ENCODE results near the gene ASIC5. TPM values are rescaled to one million over a fixed set of nuclear protein-coding genes. Genes with fewer than 3 reads are reported as not detected.

ASIC5 gene
- total and polyA plus RNA-seq, 2 of the 4 experiments (the other 2 are of a cell fraction), result not detected

GRCh38 chr4:155889031-155889793 is 23.1 kb upstream of the ASIC5 start (continued):
- no peak for TF ChIP-seq CHD1 (IDR thresholded peaks at IDR 0.05; ENCODE audit: low read depth, low read length)

GRCh38 chr4:155887847-155888570 is 21.9 kb upstream of the ASIC5 start:
- ATAC-seq (ENCODE audit: low read depth) (no peak), DNase-seq (peak; percentile 9)
- no peak overlapping the region for H2BK15ac ChIP-seq (ENCODE audit: low read depth, low read length)
- H3K56ac ChIP-seq (ENCODE audit: extremely low read depth, insufficient read depth, low read length), result no peak overlapping the region
- no peak overlapping the region for H3K4me2 ChIP-seq (ENCODE audit: low read depth, low read length)
- no peaks in the 10 kb centered on the region for H4K20me1 ChIP-seq (ENCODE audit: insufficient read depth, low read length)
- ChIA-PET POLR2A (ENCODE audit: unreplicated experiment) (no interaction called here), CTCF (no interaction called here)
- no CpG with 5 or more reads among the region's 6 CpGs for WGBS, 2 experiments (ENCODE audit: extremely low coverage in 2 of 2, insufficient read length in 1 of 2)
- H3K23ac ChIP-seq (ENCODE audit: low read depth, low read length), result no peak overlapping the region
- no TSS peak for BruUV-seq (replicated peaks)
- H3K9me1 ChIP-seq (ENCODE audit: insufficient read depth, low read length), result no peaks in the 10 kb centered on the region
- no peak overlapping the region for H3K27ac ChIP-seq (ENCODE audit: insufficient read depth, low read length)
- H3K79me1 ChIP-seq (ENCODE audit: low read depth in 1 of 2, low read length in 2 of 2), result no peaks in the 10 kb centered on the region
- dilution Hi-C loops (cut with HindIII; ENCODE audit: low sequenced_read_pairs, unreplicated experiment) (no loop called here), in situ Hi-C loops (cut with MboI; ENCODE audit: low sequenced_read_pairs) (no loop called here), intact Hi-C loops (cut with micrococcal nuclease) (no loop called here)
- H3K4me3 ChIP-seq (ENCODE audit: insufficient read depth, low read depth, low read length), result no peak overlapping the region
- no peaks in the 10 kb centered on the region for H3K36me3 ChIP-seq (ENCODE audit: control insufficient read depth, insufficient read depth, low read length)
- H3K4ac ChIP-seq (ENCODE audit: low read depth, low read length), result no peak overlapping the region
- no peak overlapping the region for H3K18ac ChIP-seq (ENCODE audit: low read depth, low read length)
- H2AK5ac ChIP-seq (ENCODE audit: low read depth, low read length), result no peak overlapping the region
- H4K8ac ChIP-seq (ENCODE audit: low read depth in 2 of 2, low read length in 2 of 2), result no peak overlapping the region
- H3K14ac ChIP-seq (replicated peaks; ENCODE audit: low read depth, low read length), result no peak overlapping the region
- H2AFZ ChIP-seq (replicated peaks; ENCODE audit: low read length, poor library complexity), result no peak overlapping the region
- no peak overlapping the region for H2BK120ac ChIP-seq (ENCODE audit: low read depth, low read length)
- no peak overlapping the region for H2AK9ac ChIP-seq (replicated peaks; ENCODE audit: low read depth, low read length, poor library complexity)
- H4K5ac ChIP-seq (ENCODE audit: low read depth, low read length), result no peak overlapping the region
- no peak overlapping the region for H2BK20ac ChIP-seq (ENCODE audit: low read depth, low read length)
- no peak overlapping the region for H2BK5ac ChIP-seq (ENCODE audit: low read depth, low read length, poor library complexity, severe bottlenecking)
- H3K4me1 ChIP-seq (ENCODE audit: control insufficient read depth, insufficient read depth, low read length), result no peaks in the 10 kb centered on the region
- H3K9me3 ChIP-seq (ENCODE audit: control insufficient read depth, insufficient read depth, low read length), result 0 out of 2 replicates have a peak, but pooled peaks cover 3% of the 10 kb centered on the region
- no peaks in the 10 kb centered on the region for H3K27me3 ChIP-seq (ENCODE audit: control insufficient read depth, insufficient read depth, low read length)
- no peak overlapping the region for H3K9ac ChIP-seq (ENCODE audit: low read depth, low read length)
- no peak overlapping the region for H4K91ac ChIP-seq (ENCODE audit: insufficient read depth, low read depth, low read length)
- TF ChIP-seq CTCF (conservative IDR thresholded peaks at IDR 0.05; ENCODE audit: low read depth, low read length) (no peak), CEBPB (IDR thresholded peaks at IDR 0.05; ENCODE audit: low read depth, low read length) (no peak), BHLHE40 (IDR thresholded peaks at IDR 0.05; ENCODE audit: low read depth, low read length) (no peak), MAZ (IDR thresholded peaks at IDR 0.05; ENCODE audit: borderline replicate concordance, low read depth, low read length) (no peak), NFE2L2 (IDR thresholded peaks at IDR 0.05; ENCODE audit: low read depth, low read length) (no peak), MAFK (IDR thresholded peaks at IDR 0.05; ENCODE audit: low read depth, low read length) (no peak), USF2 (IDR thresholded peaks at IDR 0.05; ENCODE audit: low read depth, low read length) (no peak), ELK1 (IDR thresholded peaks at IDR 0.05; ENCODE audit: borderline replicate concordance, low read depth, low read length) (no peak), POLR2A (IDR thresholded peaks at IDR 0.05; ENCODE audit: low read depth, low read length) (no peak), FOS (IDR thresholded peaks at IDR 0.05; ENCODE audit: low read depth, low read length) (no peak), CHD1 (IDR thresholded peaks at IDR 0.05; ENCODE audit: low read depth, low read length) (no peak), RCOR1 (IDR thresholded peaks at IDR 0.05; ENCODE audit: insufficient replicate concordance, low read length) (no peak)
